Mammary epithelial cell (primary cell): ENCODE measurements around the gene ZRANB2.

Experiments
- CTCF ChIP-seq, 2 donors: IDR thresholded peaks in 1 of 2; conservative IDR thresholded peaks in 1 of 2; 2 replicates each; pipeline ENCODE4 v1.5.1; 2011 to 2012; ENCODE audit warnings: inconsistent platforms in 2 of 2, low read length in 2 of 2, mild to moderate bottlenecking in 2 of 2, control low read depth in 1 of 2, low read depth in 1 of 2; ENCODE audit not compliant: insufficient read depth in 1 of 2; ENCODE audit errors: extremely low read depth in 1 of 2
- EZH2 ChIP-seq: IDR thresholded peaks from 2 replicates; pipeline ENCODE4 v1.6.1; 2012; ENCODE audit warnings: low read length, inconsistent platforms, borderline replicate concordance

- no peak for TF ChIP-seq CTCF (conservative IDR thresholded peaks at IDR 0.05 in 1 of 2, IDR thresholded peaks at IDR 0.05 in 1 of 2; ENCODE audit: extremely low read depth in 1 of 2, insufficient read depth in 1 of 2, low read depth in 1 of 2, low read length in 2 of 2)
- no peak for TF ChIP-seq EZH2
Observed at GRCh38 chr1:71014178-71014579, 66.7 kb downstream of the ZRANB2 start.
